Stimulated activated CD4-positive, alpha-beta T cell treated with anti-CD3 and anti-CD28 coated beads, Interleukin-1b, Interleukin-23, amount 100 ng/mL, for 1 hour (primary cell): ENCODE data around the gene GPR176.

ENCODE experiments used
- DNase-seq, 2 donors: peaks; one replicate each; pipeline ENCODE4 v3.0.0-alpha.2; 2020; ENCODE audit warnings: low read depth in 2 of 2

Gene GPR176

DNA sequence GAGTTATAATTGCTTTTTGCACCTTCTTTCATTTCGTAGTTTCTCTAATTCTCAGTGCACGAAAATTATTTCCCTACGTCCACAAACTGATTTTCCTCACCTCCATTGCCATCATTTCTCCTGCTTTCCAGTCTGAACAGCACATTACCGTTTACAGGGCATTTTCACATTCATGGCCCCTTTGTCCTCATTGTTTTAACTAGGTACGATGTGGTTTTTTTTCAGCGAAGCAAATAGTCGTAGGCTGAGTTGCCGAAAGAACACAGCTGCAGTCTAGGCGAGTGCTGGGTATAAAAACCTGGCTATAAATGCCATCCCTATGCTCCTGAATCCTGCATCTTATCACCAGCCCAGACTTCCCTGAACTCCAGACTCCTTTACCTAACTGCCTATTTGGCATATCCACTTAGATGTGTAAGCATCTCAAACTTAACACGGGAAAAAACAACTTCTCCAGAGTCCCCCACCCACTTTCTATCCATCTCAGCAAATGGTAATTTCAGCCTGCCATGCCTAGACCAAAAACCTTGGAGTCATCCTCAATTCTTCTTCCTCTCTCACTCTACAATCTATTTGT, 136.7 kb downstream of the GPR176 start:
- no peak for DNase-seq

DNA sequence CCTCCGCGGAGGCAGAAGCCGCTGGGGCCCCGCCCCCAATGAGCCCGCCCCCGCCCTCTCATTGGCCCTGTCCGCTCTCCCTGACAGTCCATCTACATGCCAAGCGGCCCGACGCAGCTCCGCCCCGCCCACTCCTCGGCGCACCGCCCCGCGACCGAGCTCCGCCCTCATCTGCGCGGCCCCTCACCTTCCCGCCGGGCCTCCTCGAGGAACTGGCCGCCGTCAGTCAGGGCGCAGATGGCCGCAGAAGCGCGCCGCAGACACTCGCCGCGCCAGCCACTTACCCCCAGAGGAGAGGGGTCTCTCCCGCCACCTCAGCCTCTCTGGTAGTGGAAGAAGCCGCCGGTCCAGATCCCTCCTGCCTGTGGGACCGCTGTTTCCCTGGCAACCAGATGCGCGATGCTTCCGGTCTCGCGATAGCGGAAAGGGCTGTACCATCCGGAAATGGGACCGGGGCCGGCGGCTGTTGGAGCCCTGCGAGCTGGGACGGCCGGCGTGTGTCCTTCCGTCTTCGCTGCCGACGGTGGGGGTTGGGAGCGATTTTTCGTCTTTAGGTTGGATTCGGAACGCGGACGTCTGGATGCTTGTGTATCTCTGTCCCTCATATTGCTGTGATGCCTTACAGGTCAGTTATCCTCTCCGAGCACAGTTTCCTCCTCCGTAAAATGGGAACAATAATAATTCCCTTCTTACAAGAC, 137.5 kb downstream of the GPR176 start, which contains the start of gene FSIP1:
Gene FSIP1 (minus strand): TSS at position 401 of the 698 bp plus-strand sequence. CDS start 6,317 bp downstream, outside the sequence.
- peak; percentile 89 to 91 for DNase-seq

DNA sequence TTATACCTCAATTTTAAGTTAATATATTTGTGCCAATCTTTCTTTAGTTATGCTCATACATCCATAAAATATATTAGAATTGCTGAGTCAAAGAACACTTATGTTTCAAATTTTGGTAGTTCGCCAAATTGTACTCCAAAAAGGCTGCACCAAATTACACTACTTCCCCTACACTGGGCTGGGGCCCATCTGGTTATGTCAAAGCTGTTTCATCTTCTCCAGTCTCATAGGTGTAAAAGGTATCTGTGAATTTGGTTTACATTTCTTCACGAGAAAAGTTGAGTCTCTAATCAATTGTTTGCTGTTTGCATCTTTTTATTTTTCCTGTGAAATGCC, 138.1 kb downstream of the GPR176 start:
- DNase-seq = no peak

DNA sequence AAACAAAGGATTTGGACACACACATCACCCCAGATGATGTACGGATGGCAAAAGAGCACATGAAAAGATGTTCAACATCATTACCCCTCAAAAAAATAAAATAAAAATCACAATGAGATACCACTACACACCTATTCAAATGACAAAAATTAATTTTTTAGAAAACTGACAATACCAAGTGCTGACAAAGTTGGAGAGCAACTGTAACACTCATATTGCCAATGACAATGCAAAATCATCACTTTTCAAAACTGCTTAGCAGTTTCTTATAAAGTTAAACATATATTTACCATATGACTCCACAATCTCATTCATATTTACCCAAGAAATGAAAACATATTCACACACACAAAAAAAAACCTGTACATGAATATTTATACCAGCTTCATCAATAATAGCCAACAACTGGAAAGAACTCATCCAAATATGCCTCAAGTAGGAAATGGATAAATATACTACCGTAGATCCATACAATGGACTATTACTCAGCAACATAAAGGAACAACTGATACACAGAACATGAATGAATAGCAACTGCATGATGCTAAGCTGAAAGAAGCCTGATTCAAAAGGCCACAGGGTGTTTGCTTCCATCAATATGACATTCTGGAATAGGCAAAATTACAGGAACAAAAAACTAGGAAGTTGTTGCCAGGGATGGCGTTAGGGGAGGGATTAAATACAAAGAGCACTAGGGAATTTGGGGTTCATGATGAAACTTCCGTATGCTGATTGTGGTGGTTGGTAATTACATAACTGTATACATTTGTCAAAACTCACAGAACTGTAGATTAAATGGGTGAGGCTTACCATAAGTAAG, 138.7 kb downstream of the GPR176 start:
- no peak for DNase-seq

GRCh38 chr15:39778021-39778420, 142.0 kb downstream of the GPR176 start:
- no peak for DNase-seq

GRCh38 chr15:39777496-39777895, 142.6 kb downstream of the GPR176 start:
- no peak for DNase-seq

DNA sequence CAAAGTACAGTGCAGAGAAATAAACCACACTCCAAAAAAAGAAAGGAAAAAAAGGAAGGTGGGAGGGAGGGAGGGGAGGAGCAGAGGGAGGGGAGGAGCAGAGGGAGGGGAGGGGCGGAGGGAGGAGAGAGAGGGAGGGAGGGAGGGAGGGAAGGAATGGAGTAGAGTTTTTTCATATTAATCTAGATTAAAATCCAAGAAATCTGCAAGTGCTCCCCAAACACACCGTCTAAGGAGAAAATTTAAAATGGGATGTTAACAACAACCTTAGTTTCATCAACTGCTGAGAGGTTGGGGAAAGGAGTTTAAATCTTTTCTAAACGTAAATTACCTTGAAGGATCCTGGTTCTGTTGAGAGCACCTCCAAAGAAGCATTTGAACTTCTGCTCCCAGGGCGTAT, 144.0 kb downstream of the GPR176 start:
- DNase-seq = no peak

- DNase-seq = peak in 1 of 2 donors; percentile 7
These were observed 145.3 kb downstream of the GPR176 start for GRCh38 chr15:39774688-39775267.

DNA sequence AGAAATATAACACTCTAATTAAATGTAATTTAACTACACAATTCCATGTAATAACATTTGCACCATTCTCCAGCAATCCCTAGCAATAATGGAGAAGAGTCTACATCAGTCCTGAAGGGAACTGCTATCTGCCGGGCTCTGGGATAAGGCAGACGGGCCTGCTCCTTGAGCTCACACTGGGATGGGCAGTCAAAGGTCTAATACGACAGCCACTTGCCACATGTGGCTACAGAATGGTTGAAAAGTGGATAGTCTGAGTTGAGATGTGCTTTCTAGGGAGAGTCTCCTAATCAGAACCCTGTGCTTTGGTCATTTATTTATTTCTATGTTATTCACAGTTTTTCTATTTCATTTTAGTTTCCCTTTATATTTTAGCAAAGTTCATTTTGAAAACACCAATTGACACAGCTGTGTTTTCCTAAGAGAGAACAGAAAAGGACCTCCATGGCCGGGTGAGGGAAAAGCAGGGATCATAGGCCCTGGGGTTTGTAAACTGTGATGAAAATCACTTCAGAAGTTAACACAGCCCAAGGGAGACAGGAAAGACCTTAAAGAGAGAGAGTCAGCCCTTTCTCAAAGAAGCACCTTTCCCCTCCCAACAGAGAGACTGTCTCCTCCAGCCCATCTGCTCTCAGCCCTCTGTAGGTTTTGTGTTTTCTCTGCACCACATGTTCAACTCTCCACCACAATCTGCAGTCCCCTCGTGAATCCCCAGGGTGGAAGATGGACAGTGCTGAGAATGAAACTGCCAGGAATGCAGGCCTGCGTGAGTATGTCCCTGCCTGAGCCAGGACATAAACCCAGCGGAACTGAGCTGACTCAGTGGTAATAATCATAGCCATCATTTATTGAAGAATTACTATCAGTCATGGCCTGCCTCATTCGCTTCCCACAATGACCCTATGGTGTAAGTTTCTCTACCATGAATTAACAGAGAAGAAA, 149.0 kb downstream of the GPR176 start:
- no peak for DNase-seq

DNA sequence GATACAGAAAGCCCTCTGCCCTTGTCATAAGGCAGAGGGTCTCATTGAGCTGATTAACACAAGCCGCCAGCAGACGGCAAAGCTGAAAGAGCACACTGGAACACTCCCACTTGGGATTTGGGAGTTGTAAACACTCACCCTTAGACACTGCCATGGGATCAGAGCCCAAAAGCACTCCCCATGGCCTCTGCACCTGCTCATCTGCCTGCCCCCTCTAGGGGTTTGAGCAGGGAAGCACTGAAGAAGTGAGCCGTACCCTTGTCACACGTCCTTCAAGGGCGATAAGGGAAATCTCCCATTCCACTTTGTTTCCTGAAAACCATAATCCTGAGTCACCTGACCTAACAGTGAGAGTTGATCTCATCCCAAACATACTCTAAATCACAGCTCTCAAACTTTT, 152.1 kb downstream of the GPR176 start:
- DNase-seq = no peak

DNA sequence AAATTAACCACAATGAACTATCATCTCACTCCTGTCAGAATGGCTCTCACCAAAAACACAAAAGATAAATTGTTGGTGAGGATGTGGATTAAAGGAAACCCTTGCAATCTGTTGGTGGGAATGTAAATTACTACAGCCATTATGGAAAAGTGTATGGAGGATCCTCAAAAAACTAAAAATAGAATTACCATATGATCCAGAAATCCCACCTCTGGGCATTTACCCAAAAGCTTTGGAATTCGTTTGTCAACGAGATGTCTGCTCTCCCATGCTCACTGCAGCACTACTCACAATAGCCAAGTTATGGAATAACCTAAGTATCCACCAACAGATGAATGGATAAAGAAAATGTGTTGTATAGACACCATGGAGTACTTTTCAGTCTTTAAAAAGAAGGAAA, 159.1 kb downstream of the GPR176 start:
- no peak for DNase-seq

GRCh38 chr15:39756806-39757522, 163.1 kb downstream of the GPR176 start:
- no peak for DNase-seq

DNA sequence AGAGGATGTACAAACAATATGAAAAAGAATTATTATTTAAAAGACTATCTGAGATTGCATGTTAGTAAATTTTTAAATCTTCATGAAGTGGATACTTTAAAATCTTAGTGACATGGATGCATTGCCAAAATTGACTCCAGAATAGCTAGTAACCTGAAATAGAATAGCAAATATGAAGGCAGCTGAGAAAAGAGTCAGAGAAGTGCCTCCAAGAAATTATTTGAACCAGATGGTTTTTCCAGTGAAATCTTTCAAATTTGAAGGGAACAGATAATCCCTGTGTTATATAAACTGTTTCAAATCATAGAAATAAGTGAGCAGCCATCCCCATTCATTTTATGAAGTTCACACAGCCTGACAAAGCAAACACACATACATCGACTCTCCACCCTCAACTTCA, 167.1 kb downstream of the GPR176 start:
- DNase-seq = no peak

DNA sequence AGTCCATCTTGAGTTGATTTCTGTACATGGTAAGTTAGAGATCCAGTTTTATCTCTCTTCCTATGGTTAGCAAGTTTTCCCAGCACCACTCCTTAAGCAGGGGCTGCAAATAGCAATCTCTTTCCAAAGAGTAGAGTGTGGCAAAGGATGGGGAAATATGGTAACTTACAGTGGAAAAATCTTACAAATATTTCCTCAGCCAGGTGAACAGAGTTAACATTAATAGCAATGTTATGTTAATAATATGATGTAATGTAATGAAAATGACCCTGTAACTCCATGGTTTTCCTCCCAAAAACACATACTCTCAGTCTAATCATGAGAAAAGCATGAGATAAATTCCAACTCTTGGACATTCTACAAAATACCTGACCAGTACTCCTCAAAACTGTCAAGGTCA, 167.8 kb downstream of the GPR176 start:
- DNase-seq = no peak
